SJCRH30 (cell line): ENCODE results near the gene SLC18A2. TPM values are rescaled to one million over a fixed set of nuclear protein-coding genes. Genes with fewer than 3 reads are reported as not detected.

ENCODE experiments used
- DNase-seq, 2 experiments: peaks; one replicate each; pipeline ENCODE4 v3.0.0-alpha.2; 2015 to 2020
- H3K27ac ChIP-seq: fragments of 250-450 bp; sonication (Bioruptor Pico); 2 replicates; pipeline ENCODE4 v1.5.1; 2020; ENCODE audit warnings: mild to moderate bottlenecking, moderate library complexity
- H3K27me3 ChIP-seq: fragments of 250-450 bp; sonication (Bioruptor Pico); 2 replicates; pipeline ENCODE4 v1.5.1; 2020; ENCODE audit warnings: mild to moderate bottlenecking, moderate library complexity
- H3K36me3 ChIP-seq: fragments of 250-450 bp; sonication (Bioruptor Pico); 2 replicates; pipeline ENCODE4 v1.5.1; 2020; ENCODE audit warnings: mild to moderate bottlenecking, moderate library complexity
- H3K4me1 ChIP-seq: fragments of 250-450 bp; sonication (Bioruptor Pico); 2 replicates; pipeline ENCODE4 v1.5.1; 2020; ENCODE audit warnings: mild to moderate bottlenecking, moderate library complexity
- H3K4me3 ChIP-seq: fragments of 250-450 bp; sonication (Bioruptor Pico); 2 replicates; pipeline ENCODE4 v1.5.1; 2020; ENCODE audit warnings: mild to moderate bottlenecking, moderate library complexity
- H3K9me3 ChIP-seq: fragments of 250-450 bp; sonication (Bioruptor Pico); replicated peaks from 2 replicates; pipeline ENCODE4 v1.5.1; 2020; ENCODE audit warnings: mild to moderate bottlenecking, moderate library complexity
- total RNA-seq: library from RNA; depleted of rRNA; stranded (reverse); fragments of >200 nt; shearing (Covaris generic); gene quantifications from 2 replicates; pipeline ENCODE4 v1.2.3, GENCODE V29; 2014

The SLC18A2 gene
- total RNA-seq, 1 experiment from 2014 or later, result 0.06 TPM

DNA sequence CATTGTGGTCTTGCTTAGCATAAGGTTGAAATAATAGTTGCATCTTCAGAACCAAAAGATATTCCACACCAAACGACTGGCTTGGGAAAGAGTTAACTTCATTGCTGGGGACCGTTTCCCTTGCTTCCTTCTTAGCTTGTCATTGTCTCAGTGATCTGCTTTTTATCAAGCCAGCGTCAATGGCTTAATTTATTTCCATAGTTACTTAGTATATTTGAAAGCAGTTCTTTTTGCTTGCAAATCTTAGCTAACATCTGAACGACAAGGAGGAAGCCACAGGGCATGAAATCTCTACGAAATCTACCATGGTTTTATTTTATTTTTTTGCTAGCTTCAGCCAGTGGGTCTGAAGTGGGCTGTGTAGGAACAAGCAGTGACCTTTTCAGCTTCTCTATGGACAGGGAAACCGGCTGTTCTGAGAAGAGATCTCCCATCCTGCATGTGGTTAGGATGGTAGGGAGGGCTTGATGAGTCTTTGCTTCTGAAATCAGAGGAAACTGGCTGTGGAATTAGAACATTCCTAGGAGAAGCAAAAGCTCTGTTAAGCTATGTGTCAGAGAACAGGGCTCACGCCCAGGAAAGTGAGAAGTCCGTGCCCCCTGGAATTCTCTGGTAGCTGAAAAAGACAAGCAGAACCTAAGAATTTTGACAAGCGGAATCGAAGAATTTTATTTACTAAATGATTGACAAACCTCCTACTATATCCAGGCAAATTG lies 8.0 kb downstream of the SLC18A2 start:
- no peaks in the 10 kb centered on the region for H3K9me3 ChIP-seq
- no peaks in the 10 kb centered on the region for H3K4me1 ChIP-seq
- no peak for DNase-seq
- H3K27ac ChIP-seq, result no peak overlapping the region
- H3K4me3 ChIP-seq, result no peak overlapping the region
- H3K27me3 ChIP-seq, result peaks cover 3% of the 10 kb centered on the region
- H3K36me3 ChIP-seq, result no peaks in the 10 kb centered on the region

DNA sequence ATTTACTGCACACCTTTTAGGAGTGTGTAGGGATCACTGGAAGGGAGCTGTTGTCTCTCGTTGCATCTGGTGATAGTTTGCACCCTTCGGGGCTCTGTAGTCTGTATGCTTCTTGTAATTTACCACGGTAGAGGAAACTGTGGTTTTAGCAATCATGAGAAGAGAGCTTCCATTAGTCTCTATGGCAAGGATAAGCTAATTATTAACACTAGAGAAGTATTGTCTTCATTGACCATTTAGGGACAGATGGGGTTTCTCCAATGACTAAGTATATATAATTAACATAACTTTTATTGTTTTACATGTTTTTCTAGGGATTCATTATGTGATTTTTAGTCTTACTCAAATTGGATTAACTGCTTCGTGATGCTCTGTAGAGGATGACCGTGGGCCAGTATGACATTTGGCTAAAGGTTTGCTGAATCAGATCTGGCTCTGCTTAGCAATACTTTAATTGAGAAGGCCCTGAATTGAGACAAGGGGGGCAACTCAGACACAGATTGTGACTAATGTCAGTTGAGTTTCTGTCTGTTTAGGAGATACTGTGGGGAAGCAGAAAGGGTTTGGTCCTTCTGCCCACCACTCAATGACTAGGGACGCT lies 8.7 kb downstream of the SLC18A2 start:
- DNase-seq, result no peak
- no peak overlapping the region for H3K4me3 ChIP-seq
- H3K36me3 ChIP-seq, result no peaks in the 10 kb centered on the region
- no peaks in the 10 kb centered on the region for H3K4me1 ChIP-seq
- H3K9me3 ChIP-seq, result no peaks in the 10 kb centered on the region
- no peak overlapping the region for H3K27ac ChIP-seq
- H3K27me3 ChIP-seq, result peaks cover 3% of the 10 kb centered on the region

- Histone ChIP-seq H3K4me3 (no peak overlapping the region), H3K9me3 (no peaks in the 10 kb centered on the region), H3K4me1 (no peaks in the 10 kb centered on the region), H3K27ac (no peak overlapping the region), H3K36me3 (no peaks in the 10 kb centered on the region), H3K27me3 (peaks cover 3% of the 10 kb centered on the region; the same call in 1 of the 2 replicates)
- DNase-seq, result no peak
Observed at GRCh38 chr10:117250411-117250810, 9.5 kb downstream of the SLC18A2 start.

DNA sequence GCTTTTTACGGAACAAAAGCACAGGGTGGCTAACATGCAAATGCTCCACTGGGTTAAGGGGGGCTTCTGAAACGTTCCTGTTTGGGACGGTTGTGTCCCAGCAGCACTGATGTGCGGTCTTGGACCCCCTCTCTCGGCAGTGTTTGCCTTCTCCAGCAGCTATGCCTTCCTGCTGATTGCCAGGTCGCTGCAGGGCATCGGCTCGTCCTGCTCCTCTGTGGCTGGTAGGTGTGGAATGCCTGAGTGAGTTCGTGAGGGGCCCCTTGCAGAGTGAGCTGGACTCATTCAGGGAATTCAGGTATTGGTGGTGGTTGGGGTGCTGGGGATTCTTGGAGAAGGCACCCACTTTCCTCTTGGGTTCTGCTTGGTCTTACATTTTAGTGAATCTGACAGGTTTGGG lies 13.0 kb downstream of the SLC18A2 start:
- no peaks in the 10 kb centered on the region for H3K36me3 ChIP-seq
- no peaks in the 10 kb centered on the region for H3K9me3 ChIP-seq
- H3K27ac ChIP-seq, result no peak overlapping the region
- H3K4me3 ChIP-seq, result no peak overlapping the region
- no peak for DNase-seq
- H3K27me3 ChIP-seq, result no peaks in the 10 kb centered on the region; the same call in 1 of the 2 replicates
- H3K4me1 ChIP-seq, result no peaks in the 10 kb centered on the region

- Histone ChIP-seq H3K4me1 (no peaks in the 10 kb centered on the region), H3K4me3 (no peak overlapping the region), H3K27ac (no peak overlapping the region), H3K27me3 (no peaks in the 10 kb centered on the region; the same call in 1 of the 2 replicates), H3K36me3 (no peaks in the 10 kb centered on the region), H3K9me3 (no peaks in the 10 kb centered on the region)
- DNase-seq, result no peak
Observed at GRCh38 chr10:117254338-117254737, 13.4 kb downstream of the SLC18A2 start.

DNA sequence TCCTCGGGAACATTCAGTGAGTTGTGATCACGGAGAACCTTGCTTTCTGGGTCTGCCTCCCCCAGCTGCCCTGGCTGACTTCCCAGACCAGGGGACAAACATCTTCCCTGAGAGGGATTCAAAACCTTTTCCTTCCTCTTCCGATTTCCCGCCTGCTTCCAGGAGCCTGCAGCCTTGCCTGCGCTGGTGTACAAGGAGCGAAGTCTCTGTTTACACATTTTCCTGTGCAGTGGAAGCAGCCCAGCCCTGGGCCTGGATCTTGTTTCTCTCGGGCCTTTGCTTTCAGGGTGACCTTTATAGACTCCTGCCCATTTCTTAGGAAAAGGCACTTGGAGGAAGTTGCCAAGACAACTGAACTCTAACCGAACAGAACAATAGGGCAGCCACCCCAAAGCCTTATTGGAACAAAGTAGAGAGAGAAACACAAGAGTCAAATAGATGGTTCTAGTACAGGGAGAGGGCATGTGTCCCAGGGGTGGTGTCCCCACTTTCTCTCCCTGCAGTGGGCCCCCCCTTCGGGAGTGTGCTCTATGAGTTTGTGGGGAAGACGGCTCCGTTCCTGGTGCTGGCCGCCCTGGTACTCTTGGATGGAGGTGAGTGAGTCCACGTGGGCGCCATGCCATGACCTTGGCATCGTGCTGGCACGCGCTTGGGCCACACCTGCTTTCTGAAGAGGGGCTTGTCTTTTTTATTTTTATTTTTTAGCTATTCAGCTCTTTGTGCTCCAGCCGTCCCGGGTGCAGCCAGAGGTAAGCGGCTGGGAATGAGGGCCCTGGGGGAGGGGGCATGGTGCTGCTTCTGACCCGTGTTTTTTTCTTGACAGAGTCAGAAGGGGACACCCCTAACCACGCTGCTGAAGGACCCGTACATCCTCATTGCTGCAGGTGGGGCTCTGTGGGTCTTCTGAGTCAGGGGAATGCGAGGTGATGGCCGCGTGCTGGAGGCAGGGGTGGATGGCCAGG lies 14.1 kb downstream of the SLC18A2 start:
- no peak overlapping the region for H3K4me3 ChIP-seq
- H3K27me3 ChIP-seq, result no peaks in the 10 kb centered on the region; the same call in 1 of the 2 replicates
- H3K9me3 ChIP-seq, result no peaks in the 10 kb centered on the region
- H3K27ac ChIP-seq, result no peak overlapping the region
- no peak for DNase-seq
- no peaks in the 10 kb centered on the region for H3K36me3 ChIP-seq
- no peaks in the 10 kb centered on the region for H3K4me1 ChIP-seq

- no peaks in the 10 kb centered on the region for H3K36me3 ChIP-seq
- H3K9me3 ChIP-seq, result no peaks in the 10 kb centered on the region
- DNase-seq, result no peak
- H3K27ac ChIP-seq, result no peak overlapping the region
- no peaks in the 10 kb centered on the region for H3K4me1 ChIP-seq
- no peaks in the 10 kb centered on the region; the same call in 1 of the 2 replicates for H3K27me3 ChIP-seq
- no peak overlapping the region for H3K4me3 ChIP-seq
Observed at GRCh38 chr10:117255835-117256460, 15.0 kb downstream of the SLC18A2 start.

- H3K9me3 ChIP-seq, result no peaks in the 10 kb centered on the region
- H3K36me3 ChIP-seq, result no peaks in the 10 kb centered on the region
- no peak for DNase-seq
- H3K4me1 ChIP-seq, result no peaks in the 10 kb centered on the region
- H3K27me3 ChIP-seq, result no peaks in the 10 kb centered on the region
- H3K27ac ChIP-seq, result no peak overlapping the region
- no peak overlapping the region for H3K4me3 ChIP-seq
Observed at GRCh38 chr10:117256910-117257309, 16.0 kb downstream of the SLC18A2 start.

DNA sequence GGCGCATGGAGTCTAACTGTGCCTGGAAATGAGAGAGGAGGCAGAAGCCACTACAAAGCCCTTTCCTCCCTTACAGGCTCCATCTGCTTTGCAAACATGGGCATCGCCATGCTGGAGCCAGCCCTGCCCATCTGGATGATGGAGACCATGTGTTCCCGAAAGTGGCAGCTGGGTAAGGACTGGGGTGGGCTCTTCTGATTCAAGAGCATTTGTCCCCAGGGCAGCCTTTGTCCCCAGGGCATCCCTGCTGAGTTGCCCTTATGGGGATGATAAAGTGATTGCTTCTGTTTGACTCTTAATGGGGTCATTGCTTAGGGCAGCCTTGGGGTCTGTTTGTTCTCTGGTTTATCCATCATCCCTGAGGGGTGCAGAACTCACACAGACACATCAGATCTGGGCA lies 16.8 kb downstream of the SLC18A2 start:
- no peaks in the 10 kb centered on the region for H3K36me3 ChIP-seq
- no peak overlapping the region for H3K27ac ChIP-seq
- H3K4me1 ChIP-seq, result no peaks in the 10 kb centered on the region
- no peaks in the 10 kb centered on the region for H3K9me3 ChIP-seq
- no peak overlapping the region for H3K4me3 ChIP-seq
- H3K27me3 ChIP-seq, result no peaks in the 10 kb centered on the region
- DNase-seq, result peak; percentile 26 to 41

DNA sequence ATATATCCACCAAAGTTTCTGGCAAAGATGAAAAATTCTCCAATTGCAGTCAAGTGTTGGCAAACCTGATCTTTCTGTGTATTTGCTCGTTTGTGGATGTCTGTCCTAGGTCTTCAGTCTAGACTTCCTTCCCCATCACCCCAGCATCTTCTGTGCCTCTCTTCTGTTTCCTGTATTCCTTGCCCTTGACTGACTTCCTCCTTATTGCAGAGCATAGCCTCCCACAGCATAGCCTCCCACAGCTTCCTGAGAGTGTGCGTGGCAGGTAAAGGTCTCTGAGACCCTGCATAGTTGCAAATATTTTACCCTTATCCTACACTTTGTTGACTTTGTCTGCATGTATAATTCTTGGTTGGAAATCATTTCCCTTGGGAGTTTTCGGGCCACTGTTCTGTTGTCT lies 18.4 kb downstream of the SLC18A2 start:
- Histone ChIP-seq H3K4me3 (no peak overlapping the region), H3K27ac (no peak overlapping the region), H3K27me3 (no peaks in the 10 kb centered on the region), H3K9me3 (no peaks in the 10 kb centered on the region), H3K36me3 (no peaks in the 10 kb centered on the region), H3K4me1 (no peaks in the 10 kb centered on the region)
- no peak for DNase-seq

- DNase-seq, result no peak
- Histone ChIP-seq H3K4me1 (peaks cover 5% of the 10 kb centered on the region; the same call in 1 of the 2 replicates), H3K4me3 (no peak overlapping the region), H3K27me3 (no peaks in the 10 kb centered on the region), H3K36me3 (no peaks in the 10 kb centered on the region), H3K9me3 (no peaks in the 10 kb centered on the region), H3K27ac (no peak overlapping the region)
Observed at GRCh38 chr10:117260084-117260483, 19.2 kb downstream of the SLC18A2 start.

GRCh38 chr10:117261501-117261900 lies 20.6 kb downstream of the SLC18A2 start:
- peaks cover 5% of the 10 kb centered on the region; the same call in 1 of the 2 replicates for H3K4me1 ChIP-seq
- H3K4me3 ChIP-seq, result no peak overlapping the region
- H3K9me3 ChIP-seq, result no peaks in the 10 kb centered on the region
- no peaks in the 10 kb centered on the region for H3K27me3 ChIP-seq
- no peak overlapping the region for H3K27ac ChIP-seq
- H3K36me3 ChIP-seq, result no peaks in the 10 kb centered on the region
- DNase-seq, result no peak

DNA sequence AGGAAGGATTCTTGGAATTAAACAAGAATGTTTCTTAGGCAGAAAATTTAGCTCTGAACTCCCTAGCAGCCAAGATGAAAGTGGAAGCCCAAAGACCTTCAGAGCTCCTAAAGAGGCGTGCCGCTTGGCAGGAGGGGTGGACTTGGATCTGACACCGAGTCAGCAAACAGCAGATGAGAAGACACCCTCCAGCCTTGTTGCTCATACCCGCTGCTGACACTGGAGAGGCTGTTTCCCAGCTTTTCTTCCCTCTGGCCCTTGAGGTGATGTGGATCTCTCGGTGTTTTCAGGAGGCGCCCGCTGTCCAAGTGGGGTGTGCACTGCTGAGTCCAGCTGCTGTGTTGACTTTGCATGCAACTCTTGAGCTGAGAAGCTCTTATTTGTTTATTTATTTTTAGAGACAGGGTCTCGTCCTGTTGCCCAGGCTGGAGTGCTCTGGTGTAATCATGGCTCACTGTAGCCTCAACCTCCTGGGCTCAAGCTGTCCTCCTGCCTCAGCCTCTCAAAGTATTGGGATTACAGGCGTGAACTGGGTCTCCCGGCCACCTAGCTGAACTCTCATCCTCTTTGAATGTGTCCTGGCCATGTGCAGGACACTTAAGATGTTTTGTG lies 21.5 kb downstream of the SLC18A2 start:
- no peaks in the 10 kb centered on the region for H3K27me3 ChIP-seq
- no peak overlapping the region for H3K27ac ChIP-seq
- H3K36me3 ChIP-seq, result no peaks in the 10 kb centered on the region
- DNase-seq, result no peak
- H3K4me1 ChIP-seq, result peaks cover 5% of the 10 kb centered on the region; the same call in 1 of the 2 replicates
- no peak overlapping the region for H3K4me3 ChIP-seq
- no peaks in the 10 kb centered on the region for H3K9me3 ChIP-seq

GRCh38 chr10:117262903-117263293 lies 22.0 kb downstream of the SLC18A2 start:
- Histone ChIP-seq H3K27ac (no peak overlapping the region), H3K4me1 (peaks cover 5% of the 10 kb centered on the region; the same call in 1 of the 2 replicates), H3K27me3 (no peaks in the 10 kb centered on the region), H3K36me3 (no peaks in the 10 kb centered on the region), H3K4me3 (no peak overlapping the region), H3K9me3 (no peaks in the 10 kb centered on the region)
- no peak for DNase-seq
